BE2C (cell line): ENCODE results near the gene FARSA.
A peak's percentile ranks its signal among the peaks of the same experiment; 100 is the strongest.

ENCODE experiments used
- DNase-seq: peaks from one replicate; pipeline ENCODE4 v3.0.0-alpha.2; 2020
- H3K27me3 ChIP-seq: fragments of 250-450 bp; sonication (Bioruptor Pico); 2 replicates; pipeline ENCODE4 v1.5.1; 2020; ENCODE audit warnings: mild to moderate bottlenecking
- H3K36me3 ChIP-seq: fragments of 250-450 bp; sonication (Bioruptor Pico); 2 replicates; pipeline ENCODE4 v1.5.1; 2020; ENCODE audit warnings: mild to moderate bottlenecking
- H3K4me1 ChIP-seq: fragments of 250-450 bp; sonication (Bioruptor Pico); 2 replicates; pipeline ENCODE4 v1.5.1; 2020
- H3K4me3 ChIP-seq: 2 replicates; pipeline ENCODE4 v1.5.1; 2011; ENCODE audit warnings: low read depth, low read length
- H3K9me3 ChIP-seq: fragments of 250-450 bp; sonication (Bioruptor Pico); 2 replicates; pipeline ENCODE4 v1.5.1; 2020
- TF ChIP-seq, protein P1 (sequence below): IDR thresholded peaks from 2 replicates; pipeline ENCODE4 v1.5.1; 2012; ENCODE audit warnings: mild to moderate bottlenecking, low read depth, low read length

The FARSA gene

DNA sequence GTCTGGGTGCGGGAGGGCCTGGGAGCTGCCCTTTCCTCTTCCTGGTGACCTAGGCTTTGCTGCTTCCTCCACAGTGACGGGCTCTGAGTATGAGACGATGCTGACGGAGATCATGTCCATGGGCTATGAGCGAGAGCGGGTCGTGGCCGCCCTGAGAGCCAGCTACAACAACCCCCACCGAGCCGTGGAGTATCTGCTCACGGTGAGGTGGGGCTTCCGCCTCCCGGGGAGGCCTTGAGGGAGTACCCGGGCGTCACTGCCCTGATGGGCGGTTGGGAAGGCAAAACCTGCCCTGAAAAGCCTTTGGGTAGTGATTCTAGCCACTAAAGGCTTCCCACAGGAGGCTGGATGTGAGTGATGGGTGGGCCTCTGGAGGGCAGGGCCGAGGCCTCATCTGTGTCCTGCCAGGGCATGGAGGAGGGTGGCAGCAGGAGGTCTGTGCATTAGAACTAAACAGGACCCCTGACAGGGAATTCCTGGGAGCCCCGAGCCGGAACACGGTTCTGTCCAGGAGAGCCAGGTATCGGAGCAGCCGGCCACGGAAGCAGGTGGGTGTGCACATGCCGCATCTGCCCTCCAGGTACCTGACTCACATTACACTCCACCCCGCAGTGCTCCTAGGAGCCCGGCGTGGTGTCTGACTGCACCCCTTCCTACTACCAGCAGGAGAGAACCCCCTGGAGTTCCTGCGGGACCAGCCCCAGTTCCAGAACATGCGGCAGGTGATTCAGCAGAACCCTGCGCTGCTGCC lies 15.3 kb upstream of the FARSA start:
- TF ChIP-seq, protein P1, sequence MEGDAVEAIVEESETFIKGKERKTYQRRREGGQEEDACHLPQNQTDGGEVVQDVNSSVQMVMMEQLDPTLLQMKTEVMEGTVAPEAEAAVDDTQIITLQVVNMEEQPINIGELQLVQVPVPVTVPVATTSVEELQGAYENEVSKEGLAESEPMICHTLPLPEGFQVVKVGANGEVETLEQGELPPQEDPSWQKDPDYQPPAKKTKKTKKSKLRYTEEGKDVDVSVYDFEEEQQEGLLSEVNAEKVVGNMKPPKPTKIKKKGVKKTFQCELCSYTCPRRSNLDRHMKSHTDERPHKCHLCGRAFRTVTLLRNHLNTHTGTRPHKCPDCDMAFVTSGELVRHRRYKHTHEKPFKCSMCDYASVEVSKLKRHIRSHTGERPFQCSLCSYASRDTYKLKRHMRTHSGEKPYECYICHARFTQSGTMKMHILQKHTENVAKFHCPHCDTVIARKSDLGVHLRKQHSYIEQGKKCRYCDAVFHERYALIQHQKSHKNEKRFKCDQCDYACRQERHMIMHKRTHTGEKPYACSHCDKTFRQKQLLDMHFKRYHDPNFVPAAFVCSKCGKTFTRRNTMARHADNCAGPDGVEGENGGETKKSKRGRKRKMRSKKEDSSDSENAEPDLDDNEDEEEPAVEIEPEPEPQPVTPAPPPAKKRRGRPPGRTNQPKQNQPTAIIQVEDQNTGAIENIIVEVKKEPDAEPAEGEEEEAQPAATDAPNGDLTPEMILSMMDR, result no peak
- no peak for DNase-seq
- H3K9me3 ChIP-seq, result no peaks in the 10 kb centered on the region
- H3K4me1 ChIP-seq, result peaks cover 15% of the 10 kb centered on the region
- H3K36me3 ChIP-seq, result peaks cover 77% of the 10 kb centered on the region
- no peaks in the 10 kb centered on the region for H3K27me3 ChIP-seq
- H3K4me3 ChIP-seq, result no peak overlapping the region

DNA sequence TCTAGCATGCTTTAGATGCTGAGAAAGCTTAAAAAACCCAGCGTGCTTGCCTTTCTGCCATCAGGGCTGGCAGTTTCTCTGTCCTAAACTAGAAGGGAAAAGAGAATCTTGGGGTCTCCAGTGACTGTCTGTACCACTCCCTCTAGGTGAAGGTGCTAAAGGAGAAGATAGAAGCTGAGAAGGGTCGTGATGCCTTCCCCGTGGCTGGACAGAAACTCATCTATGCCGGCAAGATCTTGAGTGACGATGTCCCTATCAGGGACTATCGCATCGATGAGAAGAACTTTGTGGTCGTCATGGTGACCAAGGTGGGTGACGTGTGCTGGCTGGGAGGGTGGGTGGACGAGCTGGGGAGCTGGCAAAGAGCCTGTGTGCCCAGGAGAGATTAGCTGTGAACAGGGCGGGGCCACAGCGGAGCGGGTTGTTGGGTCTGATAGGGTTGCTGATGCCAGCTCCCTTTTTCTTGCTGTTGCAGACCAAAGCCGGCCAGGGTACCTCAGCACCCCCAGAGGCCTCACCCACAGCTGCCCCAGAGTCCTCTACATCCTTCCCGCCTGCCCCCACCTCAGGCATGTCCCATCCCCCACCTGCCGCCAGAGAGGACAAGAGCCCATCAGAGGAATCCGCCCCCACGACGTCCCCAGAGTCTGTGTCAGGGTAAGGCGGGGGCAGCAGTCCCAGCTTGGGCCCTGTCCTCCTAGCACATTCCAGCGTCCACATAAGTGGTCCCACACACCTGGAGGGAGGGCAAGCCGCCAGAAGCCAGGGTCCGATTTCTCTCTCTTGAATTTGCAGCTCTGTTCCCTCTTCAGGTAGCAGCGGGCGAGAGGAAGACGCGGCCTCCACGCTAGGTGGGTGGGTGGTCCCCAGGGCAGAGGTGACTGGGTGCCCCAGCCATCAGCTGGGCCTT lies 14.4 kb upstream of the FARSA start:
- no peak overlapping the region for H3K4me3 ChIP-seq
- TF ChIP-seq, protein P1, result no peak
- no peak for DNase-seq
- H3K4me1 ChIP-seq, result peaks cover 9% of the 10 kb centered on the region; the same call in 1 of the 2 replicates
- H3K27me3 ChIP-seq, result no peaks in the 10 kb centered on the region
- H3K9me3 ChIP-seq, result no peaks in the 10 kb centered on the region
- H3K36me3 ChIP-seq, result peaks cover 81% of the 10 kb centered on the region

- peak overlapping the region; percentile 82 for H3K4me3 ChIP-seq
- peaks cover 81% of the 10 kb centered on the region for H3K36me3 ChIP-seq
- TF ChIP-seq, protein P1, result no peak
- no peaks in the 10 kb centered on the region for H3K4me1 ChIP-seq
- H3K27me3 ChIP-seq, result no peaks in the 10 kb centered on the region
- DNase-seq, result no peak
- H3K9me3 ChIP-seq, result no peaks in the 10 kb centered on the region
Observed at GRCh38 chr19:12946731-12947496, 13.4 kb upstream of the FARSA start.

GRCh38 chr19:12946092-12946721 lies 12.7 kb upstream of the FARSA start:
- peak overlapping the region; percentile 82 for H3K4me3 ChIP-seq
- no peaks in the 10 kb centered on the region for H3K27me3 ChIP-seq
- no peaks in the 10 kb centered on the region for H3K9me3 ChIP-seq
- peak; percentile 67 for DNase-seq
- H3K4me1 ChIP-seq, result no peaks in the 10 kb centered on the region
- TF ChIP-seq, protein P1, result no peak
- H3K36me3 ChIP-seq, result peaks cover 81% of the 10 kb centered on the region

DNA sequence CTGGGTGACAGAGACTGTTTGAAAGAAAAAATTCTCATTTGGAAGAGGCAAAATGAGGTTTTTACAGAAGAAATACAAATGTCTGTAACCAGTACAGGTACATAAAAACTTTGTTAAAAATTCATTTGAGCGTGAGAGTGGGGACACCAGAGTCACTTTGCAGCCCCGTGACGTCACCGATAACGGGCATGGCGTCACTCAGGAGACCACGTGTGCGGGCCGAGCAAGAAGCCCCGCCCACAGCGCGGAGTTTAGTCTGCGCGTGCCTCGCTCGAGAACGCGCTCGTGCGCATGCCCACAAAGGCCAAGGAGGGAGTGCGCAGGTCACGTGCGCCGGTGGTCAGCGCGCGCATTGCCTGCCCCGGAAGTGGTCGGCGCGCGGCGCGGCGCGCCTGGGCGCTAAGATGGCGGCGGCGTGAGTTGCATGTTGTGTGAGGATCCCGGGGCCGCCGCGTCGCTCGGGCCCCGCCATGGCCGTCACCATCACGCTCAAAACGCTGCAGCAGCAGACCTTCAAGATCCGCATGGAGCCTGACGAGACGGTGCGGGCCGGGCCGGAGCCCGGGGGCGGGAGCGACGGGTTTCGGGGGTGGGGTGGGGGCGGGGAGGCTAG lies 12.1 kb upstream of the FARSA start, which contains the start of gene RAD23A:
Gene RAD23A (plus strand): TSS at position 384 of the 613 bp plus-strand sequence. CDS start 87 bp downstream, at position 471.
- peak; percentile 99 for DNase-seq
- H3K36me3 ChIP-seq, result peaks cover 81% of the 10 kb centered on the region
- TF ChIP-seq, protein P1, result no peak
- H3K4me3 ChIP-seq, result peak within 1 kb of the TSS; percentile 82
- H3K9me3 ChIP-seq, result no peaks in the 10 kb centered on the region
- no peaks in the 10 kb centered on the region; the same call in 1 of the 2 replicates for H3K4me1 ChIP-seq
- H3K27me3 ChIP-seq, result no peaks in the 10 kb centered on the region
